ENCODE data around the gene EHBP1.
"Not testable (repeated sequence)": the region's sequence is repeated elsewhere in the genome, so short reads cannot be mapped to it uniquely, and the experiment has no call there.

EHBP1 gene

GRCh38 chr2:63064661-63065060, 359.1 kb downstream of the EHBP1 start:
- no peak for TF ChIP-seq CTCF (IDR thresholded peaks at IDR 0.05; ENCODE audit: low read depth, low read length, missing control alignments)
- no peak for DNase-seq (ENCODE audit: extremely low read depth, low read depth)

DNA sequence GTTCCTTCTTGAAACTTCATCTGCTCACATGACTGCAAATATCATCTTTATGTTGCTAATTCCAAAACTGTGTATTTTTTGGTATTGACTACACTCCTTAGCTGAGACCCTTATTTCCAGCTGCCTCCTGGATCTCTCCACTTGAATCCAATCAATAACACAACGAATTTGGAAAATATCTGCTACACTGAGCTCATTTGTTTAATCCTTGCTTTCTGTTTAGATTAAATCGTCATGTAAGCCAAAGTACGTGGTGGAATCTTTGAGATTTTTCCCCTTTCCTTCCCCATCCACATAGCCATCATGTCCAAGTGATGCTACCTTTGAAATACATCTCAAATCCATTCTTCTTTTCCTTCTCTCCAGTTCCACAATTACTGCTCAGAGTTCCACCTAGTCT, 360.8 kb downstream of the EHBP1 start:
- no peak for TF ChIP-seq CTCF (IDR thresholded peaks at IDR 0.05; ENCODE audit: low read depth, low read length, missing control alignments)
- H3K4me3 ChIP-seq (replicated peaks; ENCODE audit: low read depth, low read length), result no peak overlapping the region
- DNase-seq (ENCODE audit: extremely low read depth, low read depth), result no peak

More at GRCh38 chr2:63064661-63065060, 359.1 kb downstream of the EHBP1 start:
- no peak overlapping the region for H3K4me3 ChIP-seq (replicated peaks; ENCODE audit: low read depth, low read length)

GRCh38 chr2:63066838-63067237, 361.3 kb downstream of the EHBP1 start:
- TF ChIP-seq CTCF (IDR thresholded peaks at IDR 0.05; ENCODE audit: low read depth, low read length, missing control alignments), result no peak
- H3K4me3 ChIP-seq (replicated peaks; ENCODE audit: low read depth, low read length), result no peak overlapping the region
- no peak for DNase-seq (ENCODE audit: extremely low read depth, low read depth)

DNA sequence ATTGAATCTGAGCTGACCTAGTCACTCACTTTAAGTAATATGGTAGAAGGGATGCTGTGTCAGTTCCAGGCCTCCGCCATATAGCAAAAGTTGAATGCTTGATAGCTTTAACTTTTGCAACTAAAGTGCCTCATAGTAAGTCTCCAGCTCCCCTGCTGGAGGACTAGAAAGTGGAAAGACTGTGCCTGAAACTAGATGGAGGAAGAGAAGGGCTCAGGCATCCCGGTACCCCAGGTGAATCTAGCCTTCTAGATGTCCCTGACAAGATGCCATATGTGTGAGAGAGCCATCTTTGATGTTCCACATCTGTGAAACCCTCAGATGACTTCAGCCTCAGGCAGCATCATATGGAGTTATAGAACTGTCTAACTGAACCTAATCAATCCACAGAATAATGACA, 366.2 kb downstream of the EHBP1 start:
- no peak overlapping the region for H3K4me3 ChIP-seq (replicated peaks; ENCODE audit: low read depth, low read length)
- no peak for TF ChIP-seq CTCF (IDR thresholded peaks at IDR 0.05; ENCODE audit: low read depth, low read length, missing control alignments)
- no peak for DNase-seq (ENCODE audit: extremely low read depth, low read depth)

GRCh38 chr2:63073994-63074393, 368.5 kb downstream of the EHBP1 start:
- DNase-seq (ENCODE audit: extremely low read depth, low read depth), result no peak
- no peak overlapping the region for H3K4me3 ChIP-seq (replicated peaks; ENCODE audit: low read depth, low read length)
- no peak for TF ChIP-seq CTCF (IDR thresholded peaks at IDR 0.05; ENCODE audit: low read depth, low read length, missing control alignments)

DNA sequence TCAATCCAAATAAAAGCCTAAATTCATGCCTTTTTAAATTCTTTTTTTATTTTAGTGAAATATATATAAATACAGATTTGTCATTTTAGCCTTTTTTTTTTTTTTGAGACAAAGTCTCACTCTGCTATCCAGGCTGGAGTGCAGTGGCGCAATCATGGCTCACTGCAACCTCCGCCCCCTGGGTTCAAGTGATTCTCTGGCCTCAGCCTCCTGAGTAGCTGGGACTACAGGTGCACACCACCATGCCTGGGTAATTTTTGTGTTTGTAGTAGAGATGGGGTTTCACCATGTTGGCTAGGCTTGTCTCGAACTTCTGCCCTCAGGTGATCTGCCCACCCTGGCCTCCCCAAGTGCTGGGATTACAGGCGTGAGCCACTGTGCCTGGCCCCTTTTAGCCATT, 368.9 kb downstream of the EHBP1 start:
- H3K4me3 ChIP-seq (replicated peaks; ENCODE audit: low read depth, low read length); DNase-seq (ENCODE audit: extremely low read depth, low read depth): not testable (repeated sequence)

- no peak overlapping the region for H3K4me3 ChIP-seq (replicated peaks; ENCODE audit: low read depth, low read length)
- no peak for DNase-seq (ENCODE audit: extremely low read depth, low read depth)
- TF ChIP-seq CTCF (IDR thresholded peaks at IDR 0.05; ENCODE audit: low read depth, low read length, missing control alignments), result peak; percentile 56
Observed at GRCh38 chr2:63078852-63079606, 373.5 kb downstream of the EHBP1 start.

Measured in HFF-Myc (cell line).